GM19452 (cell line): ENCODE measurements around the gene RAB11B.
A peak's percentile ranks its signal among the peaks of the same experiment; 100 is the strongest.
"Not testable (repeated sequence)": the region's sequence is repeated elsewhere in the genome, so short reads cannot be mapped to it uniquely, and the experiment has no call there.

Source experiments
- ATAC-seq: cut with Tn5 transposase; IDR thresholded peaks from one replicate; pipeline ENCODE4 v1.9.1; 2021; ENCODE audit not compliant: unreplicated experiment

Gene RAB11B

DNA sequence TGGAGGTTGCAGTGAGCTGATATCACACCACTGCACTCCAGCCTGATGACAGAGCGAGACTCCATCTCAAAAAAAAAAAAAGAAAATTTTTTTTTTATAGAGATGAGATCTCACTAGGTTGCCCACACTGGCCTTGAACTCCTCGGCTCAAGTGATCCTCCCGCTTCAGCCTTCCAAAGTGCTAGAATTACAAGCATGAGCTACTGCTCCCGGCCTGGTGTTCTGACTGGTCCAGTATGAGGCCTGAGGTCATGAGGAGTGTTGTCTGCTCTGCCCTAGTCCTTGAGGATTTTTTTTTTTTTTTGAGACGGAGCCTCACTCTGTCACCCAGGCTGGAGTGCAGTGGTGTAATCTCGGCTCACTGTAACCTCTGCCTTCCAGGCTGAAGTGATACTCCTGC, 35.2 kb downstream of the RAB11B start:
- ATAC-seq = not testable (repeated sequence)

- ATAC-seq = no peak
Measured at GRCh38 chr19:8426283-8426682, 36.1 kb downstream of the RAB11B start.

DNA sequence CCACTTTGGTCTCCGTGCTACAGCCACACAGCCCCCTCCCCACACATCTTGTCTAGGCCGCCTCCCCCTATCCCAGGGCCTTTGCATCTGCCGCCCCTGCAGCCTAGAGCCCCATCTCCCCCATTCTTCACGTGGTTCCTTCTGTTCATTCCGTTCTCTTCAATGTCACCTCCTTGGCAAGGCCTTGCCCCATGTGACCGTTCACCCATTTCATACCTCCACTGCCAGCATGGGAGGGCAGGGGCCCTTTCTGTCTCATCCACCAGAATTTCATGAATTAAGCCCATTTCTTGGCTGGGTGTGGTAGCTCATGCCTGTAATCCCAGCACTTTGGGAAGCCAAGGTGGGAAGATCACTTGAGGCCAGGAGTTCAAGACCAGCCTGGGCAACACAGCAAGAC, 38.9 kb downstream of the RAB11B start:
- no peak for ATAC-seq

DNA sequence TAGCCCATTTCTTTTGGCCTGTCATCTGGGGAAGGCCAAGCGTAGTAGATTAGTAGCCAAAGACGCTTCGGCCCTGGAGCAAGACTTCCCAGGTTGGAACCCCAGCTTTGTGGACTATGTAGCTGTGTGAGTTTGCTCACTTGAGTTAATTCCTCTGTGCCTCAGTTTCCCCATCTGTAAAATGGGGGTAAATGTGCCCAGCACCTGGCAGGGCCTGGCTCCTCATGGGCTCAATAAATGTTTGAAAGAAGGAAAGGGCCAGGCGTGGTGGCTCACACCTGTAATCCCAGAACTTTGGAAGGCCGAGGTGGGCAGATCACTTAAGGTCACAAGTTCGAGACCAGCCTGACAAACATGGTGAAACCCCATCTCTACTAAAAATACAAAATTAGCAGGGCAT, 39.7 kb downstream of the RAB11B start:
- ATAC-seq = no peak

DNA sequence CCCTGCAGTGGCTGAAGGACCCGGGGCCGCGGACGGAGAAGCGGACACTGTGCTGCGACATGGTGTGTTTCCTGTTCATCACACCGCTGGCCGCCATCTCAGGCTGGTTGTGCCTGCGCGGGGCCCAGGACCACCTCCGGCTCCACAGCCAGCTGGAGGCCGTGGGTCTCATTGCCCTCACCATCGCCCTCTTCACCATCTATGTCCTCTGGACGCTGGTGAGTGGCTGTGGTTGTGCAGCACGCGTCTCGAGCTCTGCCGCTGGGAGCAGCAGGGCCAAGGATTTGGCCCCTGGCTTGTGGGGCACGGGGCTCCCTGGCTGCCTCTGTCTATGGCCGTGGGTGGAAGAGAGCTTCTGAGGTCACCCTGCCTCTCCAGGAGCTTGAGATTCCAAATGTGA, 40.5 kb downstream of the RAB11B start:
- ATAC-seq = no peak

DNA sequence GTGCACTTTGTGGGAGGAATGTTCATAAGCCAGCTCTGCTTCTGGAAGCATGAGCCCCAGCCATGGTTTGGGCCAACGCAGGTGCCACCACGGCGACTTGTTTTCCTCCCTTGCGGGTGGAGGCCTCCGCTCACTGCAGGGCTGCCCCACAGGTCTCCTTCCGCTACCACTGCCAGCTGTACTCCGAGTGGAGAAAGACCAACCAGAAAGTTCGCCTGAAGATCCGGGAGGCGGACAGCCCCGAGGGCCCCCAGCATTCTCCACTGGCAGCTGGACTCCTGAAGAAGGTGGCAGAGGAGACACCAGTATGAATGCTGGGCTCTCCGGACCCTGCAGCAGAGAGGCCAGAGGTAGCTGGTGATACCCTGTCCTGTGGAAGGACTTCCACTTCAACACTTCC, 48.1 kb downstream of the RAB11B start:
- ATAC-seq = no peak

- ATAC-seq = no peak
Measured at GRCh38 chr19:8441725-8442544, 51.8 kb downstream of the RAB11B start.

DNA sequence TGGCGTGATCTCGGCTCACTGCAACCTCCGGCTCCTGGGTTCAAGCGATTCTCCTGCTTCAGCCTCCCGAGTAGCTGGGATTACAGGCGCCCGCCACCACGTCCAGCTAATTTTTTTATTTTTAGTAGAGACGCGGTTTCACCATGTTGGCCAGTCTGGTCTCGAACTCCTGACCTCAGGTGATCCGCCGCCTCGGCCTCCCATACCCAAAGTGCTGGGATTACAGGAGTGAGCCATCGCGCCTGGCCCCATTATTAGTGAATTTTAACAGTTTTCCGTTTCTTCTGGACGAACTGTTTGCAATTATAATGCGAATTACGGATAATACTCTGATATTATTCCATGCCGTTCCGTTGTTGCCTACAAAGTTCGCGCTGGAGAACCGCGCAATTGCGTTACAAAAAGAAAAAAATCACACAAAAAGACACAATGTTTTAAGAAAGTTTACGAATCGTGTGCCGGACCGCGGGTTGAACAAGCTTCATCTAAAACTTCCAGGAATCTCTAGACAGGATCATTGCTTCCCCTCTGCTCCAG, 54.0 kb downstream of the RAB11B start:
- not testable (repeated sequence) for ATAC-seq

GRCh38 chr19:8444677-8445487, 54.7 kb downstream of the RAB11B start, which contains the start of gene HNRNPM:
Gene HNRNPM (plus strand): TSS chr19:8444975. CDS start chr19:8444999, 24 bp downstream.
- peak; percentile 89 for ATAC-seq

GRCh38 chr19:8445488-8446001, 55.4 kb downstream of the RAB11B start:
- ATAC-seq = peak; percentile 21

DNA sequence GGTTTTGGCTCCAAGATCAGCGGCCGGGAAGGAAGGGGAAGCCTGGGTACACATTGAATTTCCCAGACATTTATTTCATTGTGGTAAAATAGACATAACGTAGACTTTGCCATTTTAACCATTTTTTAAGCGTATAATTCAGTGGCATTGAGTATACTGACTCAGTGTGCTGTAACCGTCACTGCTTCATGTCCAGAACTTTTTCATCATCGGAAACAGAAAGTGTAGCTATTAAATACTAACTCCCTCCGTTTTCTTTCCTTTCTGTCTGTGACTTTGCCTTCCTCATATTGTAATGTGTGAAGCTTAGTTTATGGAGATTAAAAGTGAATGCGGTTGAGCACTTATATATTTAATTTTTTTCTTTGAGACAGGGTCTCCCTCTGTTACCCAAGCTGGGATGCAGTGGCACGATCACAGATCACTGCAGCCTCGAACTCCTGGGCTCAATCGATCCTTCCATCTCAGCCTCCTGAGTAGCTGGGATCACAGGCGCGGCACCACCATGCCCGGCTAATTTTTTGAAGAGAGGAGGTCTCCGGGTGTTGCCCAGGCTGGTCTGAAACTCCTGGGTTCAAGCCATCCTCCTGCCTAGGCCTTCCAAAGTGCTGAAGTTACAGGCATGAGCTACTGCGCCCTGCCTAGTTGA, 56.0 kb downstream of the RAB11B start:
- no peak for ATAC-seq

DNA sequence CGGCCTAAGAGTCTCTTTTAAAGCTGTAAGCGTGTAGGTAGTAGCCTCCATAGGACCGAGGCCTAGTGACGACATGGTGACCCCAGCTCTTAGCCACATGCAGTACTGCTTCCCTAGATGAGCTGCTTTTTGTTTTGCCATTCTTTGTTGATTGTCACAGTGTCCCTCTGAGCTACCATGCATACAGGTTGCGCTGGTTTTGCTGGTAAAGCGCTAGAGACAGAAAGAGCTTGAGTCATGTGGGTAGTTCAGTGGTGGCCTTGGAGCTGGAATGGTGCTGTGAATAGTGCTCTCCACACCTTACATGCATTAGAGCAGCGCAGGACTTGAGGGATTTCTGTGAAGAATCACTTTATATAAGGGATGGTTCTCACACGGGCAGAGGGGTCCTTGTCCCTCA, 59.7 kb downstream of the RAB11B start:
- ATAC-seq = no peak

DNA sequence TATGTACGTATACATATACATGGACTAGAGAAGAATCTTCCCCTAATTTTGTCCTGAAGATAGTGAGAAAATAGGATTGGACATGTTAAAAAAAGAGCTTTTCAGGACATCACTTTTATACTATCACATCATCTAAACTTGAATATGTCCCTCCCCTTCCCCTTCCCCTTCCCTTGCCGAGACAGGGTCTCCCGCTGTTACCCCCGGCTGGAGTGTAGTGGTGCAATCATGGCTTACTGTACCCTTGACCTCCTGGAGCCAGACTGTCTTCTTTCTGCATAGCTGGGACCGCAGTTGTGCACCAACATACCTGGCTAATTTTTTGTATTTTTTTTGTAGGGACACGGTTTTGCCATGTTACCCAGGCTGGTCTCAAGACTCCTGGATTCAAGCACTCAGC, 61.2 kb downstream of the RAB11B start:
- ATAC-seq = no peak

GRCh38 chr19:8451885-8452284, 61.7 kb downstream of the RAB11B start:
- no peak for ATAC-seq

- no peak for ATAC-seq
Measured at GRCh38 chr19:8452446-8453123, 62.4 kb downstream of the RAB11B start.

GRCh38 chr19:8453616-8454015, 63.5 kb downstream of the RAB11B start:
- ATAC-seq = no peak
